Endothelial cell of hepatic sinusoid (primary cell): ENCODE measurements around the gene TMEM109.

Experiments
- in situ Hi-C: cut with HindIII; loops from 2 replicates; pipeline ENCODE4 v1.10.0; 2017; ENCODE audit warnings: low sequenced_read_pairs

The TMEM109 gene

GRCh38 chr11:60939301-60939700, 25.3 kb downstream of the TMEM109 start:
- in situ Hi-C loops = no loop called here

GRCh38 chr11:60939855-60940254, 25.9 kb downstream of the TMEM109 start:
- in situ Hi-C loops = no loop called here

- in situ Hi-C loops = no loop called here
These were observed 27.6 kb downstream of the TMEM109 start for GRCh38 chr11:60941371-60942119.

- in situ Hi-C loops = no loop called here
These were observed 28.3 kb downstream of the TMEM109 start for GRCh38 chr11:60942219-60942618.

GRCh38 chr11:60942970-60943565, 29.1 kb downstream of the TMEM109 start:
- in situ Hi-C loops = no loop called here

- in situ Hi-C loops = no loop called here
These were observed 30.7 kb downstream of the TMEM109 start for GRCh38 chr11:60944490-60945294.

- in situ Hi-C loops = no loop called here
These were observed 31.3 kb downstream of the TMEM109 start for GRCh38 chr11:60945295-60945667.

- in situ Hi-C loops = no loop called here
These were observed 32.8 kb downstream of the TMEM109 start for GRCh38 chr11:60946601-60947264.

- in situ Hi-C loops = no loop called here
These were observed 33.7 kb downstream of the TMEM109 start for GRCh38 chr11:60947700-60948099.

- in situ Hi-C loops = no loop called here
These were observed 34.3 kb downstream of the TMEM109 start for GRCh38 chr11:60948250-60948649.

GRCh38 chr11:60950024-60950423, 36.1 kb downstream of the TMEM109 start:
- in situ Hi-C loops = no loop called here

- in situ Hi-C loops = no loop called here
These were observed 37.1 kb downstream of the TMEM109 start for GRCh38 chr11:60950933-60951605.

GRCh38 chr11:60951606-60951903, 37.6 kb downstream of the TMEM109 start:
- in situ Hi-C loops = no loop called here

GRCh38 chr11:60951904-60952741, 38.2 kb downstream of the TMEM109 start, which contains the start of gene SLC15A3:
Gene SLC15A3, minus strand, starts transcription at chr11:60952176. Its CDS starts 625 bp downstream, at chr11:60951551.
- in situ Hi-C loops = no loop called here

- in situ Hi-C loops = no loop called here
These were observed 38.8 kb downstream of the TMEM109 start for GRCh38 chr11:60952742-60953170.

- in situ Hi-C loops = no loop called here
These were observed 39.8 kb downstream of the TMEM109 start for GRCh38 chr11:60953781-60954180.

- in situ Hi-C loops = no loop called here
These were observed 40.5 kb downstream of the TMEM109 start for GRCh38 chr11:60954421-60954820.

- in situ Hi-C loops = no loop called here
These were observed 41.6 kb downstream of the TMEM109 start for GRCh38 chr11:60955571-60955970.

- in situ Hi-C loops = no loop called here
These were observed 43.2 kb downstream of the TMEM109 start for GRCh38 chr11:60957188-60957587.

- in situ Hi-C loops = no loop called here
These were observed 45.5 kb downstream of the TMEM109 start for GRCh38 chr11:60959431-60959830.
